Liver (tissue), 9 donors: ENCODE data around the gene AFF2. TPM values are rescaled to one million over a fixed set of nuclear protein-coding genes. Genes with fewer than 3 reads are reported as not detected.

ENCODE experiments used
- DNase-seq: peaks from one replicate; pipeline ENCODE4 v3.0.0-alpha.2; 2017; ENCODE audit warnings: low spot score
- H3K27ac ChIP-seq, 2 donors: one replicate each; pipeline ENCODE4 v1.7.0; 2013; ENCODE audit warnings: inconsistent platforms in 2 of 2, low read length in 2 of 2, control low read depth in 1 of 2, low read depth in 1 of 2, mild to moderate bottlenecking in 1 of 2
- H3K27me3 ChIP-seq, 4 donors: one replicate each; pipeline versions ENCODE4 v1.6.1 to v1.7.0; 2013; ENCODE audit warnings: low read length in 3 of 4, inconsistent platforms in 1 of 4, mild to moderate bottlenecking in 1 of 4, moderate library complexity in 1 of 4; ENCODE audit not compliant: control insufficient read depth in 4 of 4, insufficient read depth in 4 of 4
- H3K36me3 ChIP-seq, 4 donors: one replicate each; pipeline versions ENCODE4 v1.6.1 to v1.7.0; 2013; ENCODE audit warnings: low read length in 3 of 4, mild to moderate bottlenecking in 3 of 4, low read depth in 1 of 4, moderate library complexity in 1 of 4; ENCODE audit not compliant: control insufficient read depth in 4 of 4, insufficient read depth in 3 of 4
- H3K4me1 ChIP-seq, 4 donors: one replicate each; pipeline versions ENCODE4 v1.6.1 to v1.7.0; 2013; ENCODE audit warnings: low read length in 3 of 4, mild to moderate bottlenecking in 3 of 4, moderate library complexity in 1 of 4; ENCODE audit not compliant: control insufficient read depth in 4 of 4, insufficient read depth in 4 of 4
- H3K4me3 ChIP-seq, 3 donors: one replicate each; pipeline versions ENCODE4 v1.6.1 to v1.7.0; 2013; ENCODE audit warnings: low read length in 3 of 3, control low read depth in 1 of 3, low read depth in 1 of 3, mild to moderate bottlenecking in 1 of 3
- H3K9ac ChIP-seq, 2 donors: one replicate each; pipeline ENCODE4 v1.7.0; 2013; ENCODE audit warnings: low read length in 2 of 2, mild to moderate bottlenecking in 2 of 2, moderate library complexity in 2 of 2, control low read depth in 1 of 2, low read depth in 1 of 2
- H3K9me3 ChIP-seq, 4 donors: one replicate each; pipeline versions ENCODE4 v1.6.1 to v1.7.0; 2013; ENCODE audit warnings: low read length in 3 of 4; ENCODE audit not compliant: control insufficient read depth in 4 of 4
- FOXA1 ChIP-seq: IDR thresholded peaks from 2 replicates; pipeline ENCODE4 v1.6.1; 2016; ENCODE audit warnings: antibody characterized with exemption
- FOXA2 ChIP-seq: IDR thresholded peaks from 2 replicates; pipeline ENCODE4 v1.6.1; 2016; ENCODE audit warnings: antibody characterized with exemption
- GABPA ChIP-seq, 2 donors: IDR thresholded peaks in 1 of 2; conservative IDR thresholded peaks in 1 of 2; 2 replicates each; pipeline ENCODE4 v1.6.1; 2016; ENCODE audit warnings: antibody characterized with exemption in 2 of 2, mild to moderate bottlenecking in 1 of 2, moderate library complexity in 1 of 2
- HNF4A ChIP-seq, 2 donors: conservative IDR thresholded peaks; 2 replicates each; pipeline ENCODE4 v1.6.1; 2016; ENCODE audit warnings: antibody characterized with exemption in 2 of 2, mild to moderate bottlenecking in 2 of 2
- HNF4G ChIP-seq: IDR thresholded peaks from 2 replicates; pipeline ENCODE4 v1.6.1; 2016; ENCODE audit warnings: antibody characterized with exemption
- JUND ChIP-seq, 2 donors: IDR thresholded peaks; 2 replicates each; pipeline ENCODE4 v1.6.1; 2016; ENCODE audit warnings: antibody characterized with exemption in 2 of 2
- NR2F2 ChIP-seq: IDR thresholded peaks from 2 replicates; pipeline ENCODE4 v1.6.1; 2016; ENCODE audit warnings: antibody characterized with exemption
- RAD21 ChIP-seq, 2 donors: IDR thresholded peaks; 2 replicates each; pipeline ENCODE4 v1.6.1; 2016; ENCODE audit warnings: antibody characterized with exemption in 2 of 2, mild to moderate bottlenecking in 2 of 2
- RXRA ChIP-seq, 2 donors: IDR thresholded peaks; 2 replicates each; pipeline ENCODE4 v1.6.1; 2017 to 2018; ENCODE audit warnings: antibody characterized with exemption in 2 of 2, mild to moderate bottlenecking in 1 of 2
- SP1 ChIP-seq: IDR thresholded peaks from 2 replicates; pipeline ENCODE4 v1.6.1; 2018; ENCODE audit warnings: antibody characterized with exemption, mild to moderate bottlenecking
- TAF1 ChIP-seq: conservative IDR thresholded peaks from 2 replicates; pipeline ENCODE4 v1.6.1; 2016; ENCODE audit warnings: antibody characterized with exemption, mild to moderate bottlenecking
- YY1 ChIP-seq: IDR thresholded peaks from 2 replicates; pipeline ENCODE4 v1.6.1; 2016; ENCODE audit warnings: antibody characterized with exemption, mild to moderate bottlenecking
- WGBS: extraction: QIAGEN DNeasy Blood & Tissue Kit; methylation state at CpG from one replicate; pipeline ENCODE4 v1.1.7; 2013; 5-methylcytosine and 5-hydroxymethylcytosine counted together
- polyA plus RNA-seq, 2 donors: library from polyadenylated mRNA; stranded (reverse) in 1 of 2; unstranded in 1 of 2; fragments of 200-250 nt in 1 of 2; fragments of >200 nt in 1 of 2; fragmentation: Nextera tagmentation in 1 of 2; extraction: Ambion mirVana in 1 of 2; gene quantifications; one replicate each; pipeline versions ENCODE4 v1.2.1 to v1.2.3, GENCODE V29; 2013 to 2015
- total RNA-seq, 2 donors: library from RNA; depleted of rRNA; stranded (reverse); fragments of >200 nt; gene quantifications; one replicate each; pipeline ENCODE4 v1.2.3, GENCODE V29; 2014
- TF ChIP-seq, protein P1 (sequence below): fragments of 150-350 bp; IDR thresholded peaks from 2 replicates; pipeline ENCODE4 v1.5.1; 2017; ENCODE audit warnings: improper control_type of control experiment, low read depth, low read length; ENCODE audit not compliant: missing input control
- TF ChIP-seq, protein P2 (sequence below): IDR thresholded peaks from 2 replicates; pipeline ENCODE4 v1.6.1; 2016; ENCODE audit warnings: antibody characterized with exemption
- TF ChIP-seq, protein P3 (sequence below): IDR thresholded peaks from 2 replicates; pipeline ENCODE4 v1.6.1; 2016; ENCODE audit warnings: antibody characterized with exemption
- TF ChIP-seq, protein P4 (sequence below): IDR thresholded peaks from 2 replicates; pipeline ENCODE4 v1.6.1; 2016; ENCODE audit warnings: antibody characterized with exemption, mild to moderate bottlenecking
- TF ChIP-seq, protein P5 (sequence below): IDR thresholded peaks from 2 replicates; pipeline ENCODE4 v1.6.1; 2016; ENCODE audit warnings: antibody characterized with exemption
- donor health status: healthy.
- donor health status: healthy.
- donor health status: healthy.
- donor health status: healthy.
- donor health status: healthy.

The AFF2 gene
- total and polyA plus RNA-seq, 4 donors: 0.01 to 1.6 (median 0.50) TPM; not detected in 1

DNA sequence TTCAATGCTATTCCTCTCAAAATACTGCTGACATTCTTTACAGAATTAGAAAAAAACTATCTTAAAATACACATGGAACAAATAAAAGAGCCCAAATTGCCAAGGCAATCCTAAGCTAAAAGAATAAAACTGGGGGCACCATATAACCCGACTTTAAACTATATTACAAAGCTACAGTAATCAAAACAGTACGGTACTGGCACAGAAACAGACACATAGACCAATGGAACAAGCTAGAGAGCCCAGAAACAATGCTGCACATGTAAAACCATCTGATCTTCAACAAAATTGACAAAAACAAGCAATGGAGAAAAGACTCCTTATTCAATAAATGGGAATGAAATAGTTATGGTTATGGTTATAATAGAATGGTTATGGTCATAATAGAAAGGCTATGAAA lies 522.1 kb downstream of the AFF2 start:
- Histone ChIP-seq H3K4me3 (no peak overlapping the region), H3K27ac (no peak overlapping the region), H3K36me3 (no peaks in the 10 kb centered on the region), H3K9ac (no peak overlapping the region), H3K9me3 (peaks cover 0 to 11% (median 4%) of the 10 kb centered on the region in 4 donors), H3K4me1 (no peaks in the 10 kb centered on the region), H3K27me3 (no peaks in the 10 kb centered on the region)
- 64% methylated on average over 2 of the region's 2 CpGs for whole genome bisulfite sequencing
- no peak for TF ChIP-seq HNF4A (conservative IDR thresholded peaks at IDR 0.05)
- TF ChIP-seq NR2F2: no peak
- TF ChIP-seq, protein P1, sequence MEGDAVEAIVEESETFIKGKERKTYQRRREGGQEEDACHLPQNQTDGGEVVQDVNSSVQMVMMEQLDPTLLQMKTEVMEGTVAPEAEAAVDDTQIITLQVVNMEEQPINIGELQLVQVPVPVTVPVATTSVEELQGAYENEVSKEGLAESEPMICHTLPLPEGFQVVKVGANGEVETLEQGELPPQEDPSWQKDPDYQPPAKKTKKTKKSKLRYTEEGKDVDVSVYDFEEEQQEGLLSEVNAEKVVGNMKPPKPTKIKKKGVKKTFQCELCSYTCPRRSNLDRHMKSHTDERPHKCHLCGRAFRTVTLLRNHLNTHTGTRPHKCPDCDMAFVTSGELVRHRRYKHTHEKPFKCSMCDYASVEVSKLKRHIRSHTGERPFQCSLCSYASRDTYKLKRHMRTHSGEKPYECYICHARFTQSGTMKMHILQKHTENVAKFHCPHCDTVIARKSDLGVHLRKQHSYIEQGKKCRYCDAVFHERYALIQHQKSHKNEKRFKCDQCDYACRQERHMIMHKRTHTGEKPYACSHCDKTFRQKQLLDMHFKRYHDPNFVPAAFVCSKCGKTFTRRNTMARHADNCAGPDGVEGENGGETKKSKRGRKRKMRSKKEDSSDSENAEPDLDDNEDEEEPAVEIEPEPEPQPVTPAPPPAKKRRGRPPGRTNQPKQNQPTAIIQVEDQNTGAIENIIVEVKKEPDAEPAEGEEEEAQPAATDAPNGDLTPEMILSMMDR: no peak
- TF ChIP-seq RAD21 (IDR thresholded peaks at IDR 0.05): no peak
- TF ChIP-seq, protein P2, sequence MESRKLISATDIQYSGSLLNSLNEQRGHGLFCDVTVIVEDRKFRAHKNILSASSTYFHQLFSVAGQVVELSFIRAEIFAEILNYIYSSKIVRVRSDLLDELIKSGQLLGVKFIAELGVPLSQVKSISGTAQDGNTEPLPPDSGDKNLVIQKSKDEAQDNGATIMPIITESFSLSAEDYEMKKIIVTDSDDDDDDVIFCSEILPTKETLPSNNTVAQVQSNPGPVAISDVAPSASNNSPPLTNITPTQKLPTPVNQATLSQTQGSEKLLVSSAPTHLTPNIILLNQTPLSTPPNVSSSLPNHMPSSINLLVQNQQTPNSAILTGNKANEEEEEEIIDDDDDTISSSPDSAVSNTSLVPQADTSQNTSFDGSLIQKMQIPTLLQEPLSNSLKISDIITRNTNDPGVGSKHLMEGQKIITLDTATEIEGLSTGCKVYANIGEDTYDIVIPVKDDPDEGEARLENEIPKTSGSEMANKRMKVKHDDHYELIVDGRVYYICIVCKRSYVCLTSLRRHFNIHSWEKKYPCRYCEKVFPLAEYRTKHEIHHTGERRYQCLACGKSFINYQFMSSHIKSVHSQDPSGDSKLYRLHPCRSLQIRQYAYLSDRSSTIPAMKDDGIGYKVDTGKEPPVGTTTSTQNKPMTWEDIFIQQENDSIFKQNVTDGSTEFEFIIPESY: no peak
- TF ChIP-seq SP1: no peak
- TF ChIP-seq YY1: no peak
- TF ChIP-seq FOXA2: no peak
- TF ChIP-seq TAF1: no peak
- TF ChIP-seq JUND (IDR thresholded peaks at IDR 0.05): no peak
- TF ChIP-seq, protein P3, sequence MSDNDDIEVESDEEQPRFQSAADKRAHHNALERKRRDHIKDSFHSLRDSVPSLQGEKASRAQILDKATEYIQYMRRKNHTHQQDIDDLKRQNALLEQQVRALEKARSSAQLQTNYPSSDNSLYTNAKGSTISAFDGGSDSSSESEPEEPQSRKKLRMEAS: no peak
- no peak for TF ChIP-seq GABPA (IDR thresholded peaks at IDR 0.05 in 1 of 2, conservative IDR thresholded peaks at IDR 0.05 in 1 of 2)
- no peak for DNase-seq

DNA sequence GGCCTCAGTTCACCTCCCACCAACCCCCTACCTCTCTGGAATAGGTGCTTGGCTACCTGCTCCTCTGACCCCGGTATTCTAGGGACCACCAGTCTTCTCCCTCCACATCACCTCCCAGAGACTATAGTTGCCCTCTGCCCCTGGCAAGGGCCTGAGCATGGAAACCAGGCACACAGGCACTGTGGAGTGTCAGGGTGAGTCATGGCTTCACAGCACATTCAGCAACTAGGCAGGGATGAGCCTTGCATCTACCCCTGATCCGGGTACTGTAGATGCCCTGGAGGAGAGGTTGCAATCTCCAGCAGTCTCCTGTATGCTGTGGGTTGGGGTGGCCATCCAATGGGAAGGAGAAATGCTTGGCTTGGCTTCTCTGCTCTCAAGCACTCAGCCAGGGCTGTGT lies 532.0 kb downstream of the AFF2 start:
- Histone ChIP-seq H3K27me3 (peaks cover 0 to 5% (median 0%) of the 10 kb centered on the region in 4 donors), H3K27ac (no peak overlapping the region), H3K4me3 (no peak overlapping the region), H3K36me3 (no peaks in the 10 kb centered on the region), H3K9me3 (peaks cover 0 to 6% (median 0%) of the 10 kb centered on the region in 4 donors), H3K4me1 (no peaks in the 10 kb centered on the region), H3K9ac (no peak overlapping the region)
- TF ChIP-seq RAD21 (IDR thresholded peaks at IDR 0.05): no peak
- no peak for TF ChIP-seq HNF4G
- DNase-seq: no peak
- 62% methylated on average over 2 of the region's 2 CpGs for WGBS

DNA sequence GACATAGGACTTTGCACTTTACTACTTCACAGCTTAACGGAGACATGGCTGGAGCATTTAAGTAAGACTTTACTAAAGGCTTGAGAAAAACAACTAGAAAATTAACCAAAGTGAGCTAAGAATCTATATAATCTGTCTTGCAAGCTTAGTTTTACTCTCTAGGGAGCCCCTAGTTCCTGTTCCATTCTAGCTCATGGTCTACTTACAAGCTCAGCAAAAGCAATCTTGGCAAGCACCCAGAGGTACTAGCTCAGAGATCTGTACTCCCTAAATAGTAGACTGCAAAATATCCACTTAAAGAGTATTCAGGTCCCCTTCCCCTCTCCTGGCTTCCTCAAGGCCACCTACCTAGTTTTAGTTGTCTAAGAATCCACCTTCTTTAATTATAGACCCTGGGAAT lies 535.7 kb downstream of the AFF2 start:
- no peaks in the 10 kb centered on the region for H3K4me1 ChIP-seq
- H3K9me3 ChIP-seq: peaks cover 0 to 2% (median 0%) of the 10 kb centered on the region in 4 donors
- H3K36me3 ChIP-seq: no peaks in the 10 kb centered on the region
- no peak overlapping the region for H3K27ac ChIP-seq
- DNase-seq: no peak
- no peaks in the 10 kb centered on the region for H3K27me3 ChIP-seq
- H3K4me3 ChIP-seq: no peak overlapping the region
- 68% methylated on average over 1 of the region's 1 CpG for WGBS
- no peak overlapping the region for H3K9ac ChIP-seq
- no peak for TF ChIP-seq NR2F2
- TF ChIP-seq JUND (IDR thresholded peaks at IDR 0.05): no peak
- TF ChIP-seq, protein P2: no peak
- TF ChIP-seq HNF4G: no peak
- no peak for TF ChIP-seq SP1
- TF ChIP-seq GABPA (IDR thresholded peaks at IDR 0.05 in 1 of 2, conservative IDR thresholded peaks at IDR 0.05 in 1 of 2): no peak
- TF ChIP-seq, protein P3: no peak
- no peak for TF ChIP-seq HNF4A (conservative IDR thresholded peaks at IDR 0.05)
- no peak for TF ChIP-seq RXRA (IDR thresholded peaks at IDR 0.05)
- TF ChIP-seq, protein P4, sequence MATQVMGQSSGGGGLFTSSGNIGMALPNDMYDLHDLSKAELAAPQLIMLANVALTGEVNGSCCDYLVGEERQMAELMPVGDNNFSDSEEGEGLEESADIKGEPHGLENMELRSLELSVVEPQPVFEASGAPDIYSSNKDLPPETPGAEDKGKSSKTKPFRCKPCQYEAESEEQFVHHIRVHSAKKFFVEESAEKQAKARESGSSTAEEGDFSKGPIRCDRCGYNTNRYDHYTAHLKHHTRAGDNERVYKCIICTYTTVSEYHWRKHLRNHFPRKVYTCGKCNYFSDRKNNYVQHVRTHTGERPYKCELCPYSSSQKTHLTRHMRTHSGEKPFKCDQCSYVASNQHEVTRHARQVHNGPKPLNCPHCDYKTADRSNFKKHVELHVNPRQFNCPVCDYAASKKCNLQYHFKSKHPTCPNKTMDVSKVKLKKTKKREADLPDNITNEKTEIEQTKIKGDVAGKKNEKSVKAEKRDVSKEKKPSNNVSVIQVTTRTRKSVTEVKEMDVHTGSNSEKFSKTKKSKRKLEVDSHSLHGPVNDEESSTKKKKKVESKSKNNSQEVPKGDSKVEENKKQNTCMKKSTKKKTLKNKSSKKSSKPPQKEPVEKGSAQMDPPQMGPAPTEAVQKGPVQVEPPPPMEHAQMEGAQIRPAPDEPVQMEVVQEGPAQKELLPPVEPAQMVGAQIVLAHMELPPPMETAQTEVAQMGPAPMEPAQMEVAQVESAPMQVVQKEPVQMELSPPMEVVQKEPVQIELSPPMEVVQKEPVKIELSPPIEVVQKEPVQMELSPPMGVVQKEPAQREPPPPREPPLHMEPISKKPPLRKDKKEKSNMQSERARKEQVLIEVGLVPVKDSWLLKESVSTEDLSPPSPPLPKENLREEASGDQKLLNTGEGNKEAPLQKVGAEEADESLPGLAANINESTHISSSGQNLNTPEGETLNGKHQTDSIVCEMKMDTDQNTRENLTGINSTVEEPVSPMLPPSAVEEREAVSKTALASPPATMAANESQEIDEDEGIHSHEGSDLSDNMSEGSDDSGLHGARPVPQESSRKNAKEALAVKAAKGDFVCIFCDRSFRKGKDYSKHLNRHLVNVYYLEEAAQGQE: no peak
- TF ChIP-seq, protein P5, sequence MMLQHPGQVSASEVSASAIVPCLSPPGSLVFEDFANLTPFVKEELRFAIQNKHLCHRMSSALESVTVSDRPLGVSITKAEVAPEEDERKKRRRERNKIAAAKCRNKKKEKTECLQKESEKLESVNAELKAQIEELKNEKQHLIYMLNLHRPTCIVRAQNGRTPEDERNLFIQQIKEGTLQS: no peak
- no peak for TF ChIP-seq TAF1
- no peak for TF ChIP-seq FOXA1
- TF ChIP-seq FOXA2: no peak
- TF ChIP-seq YY1: no peak
